ENCODE measurements around the gene SMAD5.

SMAD5 gene

DNA sequence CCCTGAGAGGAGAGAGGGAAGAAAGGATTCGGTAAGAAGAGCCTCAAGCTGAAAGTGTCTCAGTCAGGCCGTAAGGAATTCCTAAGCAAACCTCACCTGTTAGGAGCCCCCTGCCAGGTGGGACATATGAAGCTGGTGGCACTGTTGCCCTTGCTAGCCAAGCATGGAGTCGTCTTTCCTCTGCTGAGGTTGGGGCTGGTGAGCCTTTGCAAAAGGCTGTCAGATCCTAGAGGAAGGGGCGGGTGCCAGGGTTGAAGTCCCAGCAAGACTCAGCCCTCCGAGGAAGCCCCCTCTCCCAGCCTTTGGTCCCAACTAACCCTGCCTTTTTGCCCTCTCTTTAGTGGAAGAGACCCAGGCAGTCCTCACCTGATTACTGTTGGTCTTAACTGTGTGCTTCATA lies 65.8 kb downstream of the SMAD5 start:
- DNase-seq, result no peak

- no peak for DNase-seq
Measured at GRCh38 chr5:136199408-136199807, 66.8 kb downstream of the SMAD5 start.

DNA sequence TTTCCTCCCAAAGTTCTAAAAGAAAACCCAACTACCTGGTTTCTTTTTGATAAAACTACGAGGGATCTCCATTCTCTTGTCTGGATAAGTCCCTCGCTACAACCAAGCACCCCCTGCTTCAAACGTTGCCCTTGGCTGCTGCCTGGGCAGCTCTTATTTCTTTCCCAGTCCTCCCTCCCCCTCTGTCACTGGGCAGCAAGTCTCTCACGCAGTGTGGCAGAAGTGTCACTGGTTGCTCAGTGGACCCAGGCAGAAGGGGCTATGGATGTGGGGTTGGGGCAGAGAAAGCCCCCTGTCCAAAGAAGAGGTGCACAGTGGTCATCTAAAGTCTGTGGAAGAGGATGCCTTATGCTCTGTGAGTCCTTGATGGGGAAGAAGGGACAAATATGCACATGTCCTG lies 67.5 kb downstream of the SMAD5 start:
- no peak for DNase-seq

DNA sequence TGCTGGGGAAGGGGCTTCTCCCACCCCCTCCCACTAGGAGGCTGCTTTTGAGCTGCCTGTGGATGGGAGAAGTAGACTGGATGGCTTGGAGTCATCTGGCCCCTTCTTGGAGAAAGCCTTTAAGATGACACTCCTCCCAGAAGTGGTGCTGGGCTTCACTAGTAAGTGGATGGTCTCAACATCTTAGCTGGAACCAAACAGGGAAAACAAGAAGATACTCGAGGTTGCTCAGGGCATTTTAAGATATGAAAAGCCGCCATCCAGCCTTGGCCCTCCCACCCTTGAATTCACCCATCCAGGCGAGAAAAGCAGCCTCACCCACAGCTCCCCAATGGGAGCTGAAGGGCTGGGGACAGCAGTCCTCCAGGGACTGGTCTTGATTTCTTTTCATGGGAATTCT lies 68.1 kb downstream of the SMAD5 start:
- no peak for DNase-seq

DNA sequence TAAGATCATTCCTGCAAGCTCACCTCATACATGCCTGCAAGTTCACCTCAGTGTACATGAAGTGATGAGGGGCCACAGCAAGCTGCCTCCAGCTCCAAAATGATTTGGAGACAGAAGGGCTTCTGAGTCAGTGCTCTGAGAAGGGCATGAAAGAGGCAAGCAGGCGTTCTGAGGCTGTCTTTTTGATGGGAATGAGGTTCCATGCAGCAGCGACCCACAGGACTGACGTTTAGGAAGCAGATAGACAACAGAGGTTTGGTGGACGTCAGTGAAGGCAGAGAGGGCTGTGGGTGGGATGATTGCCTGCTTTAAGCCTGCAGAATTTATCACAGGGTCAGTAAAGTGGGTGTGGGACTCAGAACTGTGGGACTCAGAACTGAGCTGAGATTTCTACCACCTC lies 69.2 kb downstream of the SMAD5 start:
- DNase-seq, result no peak

DNA sequence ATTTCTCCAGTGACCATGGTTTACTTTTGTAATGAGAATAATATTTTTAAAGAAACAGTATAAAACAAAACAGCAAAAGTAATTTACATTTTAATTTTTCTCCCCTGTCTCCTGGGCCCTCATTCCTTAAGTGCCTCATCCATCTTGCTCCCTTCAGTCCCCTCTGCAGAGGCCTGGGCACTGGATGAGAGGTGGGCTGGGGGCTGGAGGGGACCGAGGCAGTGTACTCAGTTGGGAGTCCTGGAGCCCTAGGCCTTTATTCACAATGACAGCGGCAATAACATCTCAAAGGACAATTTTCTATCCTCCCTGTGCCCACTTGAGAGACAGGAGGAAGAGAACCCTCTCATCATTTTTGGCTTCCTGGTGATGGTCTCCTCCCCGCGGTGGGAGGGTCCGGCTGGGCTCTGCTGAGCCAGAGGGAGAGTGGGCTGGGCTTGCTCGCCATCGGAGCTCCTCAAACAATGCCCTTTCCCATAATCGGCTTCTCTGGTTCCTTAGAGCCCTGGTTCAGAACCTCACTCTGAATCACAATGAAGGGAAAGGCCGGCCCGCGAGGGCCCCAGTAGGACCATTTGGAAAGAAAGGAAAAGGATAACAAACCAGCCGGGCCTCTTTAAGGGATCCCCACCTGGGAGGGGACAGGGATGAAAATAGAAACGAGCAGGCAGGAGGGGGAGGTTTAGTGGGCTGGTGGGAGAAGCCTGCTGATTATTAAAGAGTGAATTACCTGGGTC lies 70.0 kb downstream of the SMAD5 start:
- DNase-seq, result no peak

- no peak for DNase-seq
Measured at GRCh38 chr5:136203303-136203922, 70.8 kb downstream of the SMAD5 start.

GRCh38 chr5:136205061-136205702 lies 72.5 kb downstream of the SMAD5 start:
- no peak for DNase-seq

DNA sequence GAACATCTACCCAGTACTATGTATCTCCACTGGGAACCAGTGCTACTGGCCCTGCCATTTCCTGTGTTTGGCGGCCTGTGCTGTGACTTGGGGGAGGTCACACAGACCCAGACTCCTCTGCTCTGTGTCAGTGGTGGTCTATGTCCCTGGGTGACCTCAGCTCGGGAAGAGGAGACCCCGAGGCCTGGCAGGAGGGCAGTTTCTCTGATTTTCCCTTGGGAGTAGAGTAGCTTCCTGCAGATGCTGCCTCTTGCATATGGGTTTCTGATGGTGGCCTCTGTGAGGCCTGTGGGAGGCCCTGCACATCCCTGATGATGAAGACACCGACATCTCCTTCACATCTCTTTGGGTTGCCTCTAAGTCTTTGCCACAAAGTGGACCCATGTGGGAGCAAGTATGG lies 73.3 kb downstream of the SMAD5 start:
- no peak for DNase-seq

- DNase-seq, result no peak
Measured at GRCh38 chr5:136206361-136206760, 73.7 kb downstream of the SMAD5 start.

DNA sequence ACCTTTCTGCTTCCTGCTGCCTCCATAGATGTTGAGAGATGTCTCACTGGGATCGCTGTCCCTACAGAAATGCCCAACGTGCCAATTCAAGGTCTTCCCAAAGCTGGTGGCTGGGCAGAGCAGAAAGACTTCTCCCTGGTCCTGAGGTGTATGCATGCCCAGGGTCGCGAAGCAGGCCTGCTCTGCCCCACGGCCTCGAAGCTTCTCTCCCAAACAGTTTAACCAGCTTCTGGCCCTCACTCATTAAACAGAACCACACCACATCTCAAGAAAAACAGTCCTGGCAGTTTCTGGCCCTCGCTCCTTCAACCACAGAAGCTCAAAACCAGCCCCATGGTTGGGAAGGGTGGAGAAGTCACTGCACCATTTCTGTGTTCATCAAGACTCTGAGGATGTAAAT lies 75.0 kb downstream of the SMAD5 start:
- DNase-seq, result no peak

DNA sequence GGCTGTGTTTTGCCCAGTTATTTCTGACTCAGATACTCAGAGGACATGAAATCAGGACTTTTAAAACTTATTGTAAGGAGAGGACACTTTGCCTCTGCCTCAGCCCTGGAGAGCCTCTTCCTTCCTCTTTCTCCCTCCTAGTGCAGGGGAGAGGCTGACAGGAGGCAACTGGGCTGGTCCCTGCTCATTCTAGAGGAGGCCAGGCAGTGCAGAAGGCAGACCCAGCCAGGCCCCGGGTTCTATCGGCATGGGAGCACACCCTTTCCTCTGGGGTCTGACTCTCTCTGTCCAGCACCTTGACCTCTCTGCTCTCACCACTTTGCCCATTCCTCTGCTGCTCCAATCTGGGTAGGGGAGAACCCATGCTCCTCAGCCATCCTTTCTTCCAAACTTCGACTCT lies 76.3 kb downstream of the SMAD5 start:
- DNase-seq, result no peak

DNA sequence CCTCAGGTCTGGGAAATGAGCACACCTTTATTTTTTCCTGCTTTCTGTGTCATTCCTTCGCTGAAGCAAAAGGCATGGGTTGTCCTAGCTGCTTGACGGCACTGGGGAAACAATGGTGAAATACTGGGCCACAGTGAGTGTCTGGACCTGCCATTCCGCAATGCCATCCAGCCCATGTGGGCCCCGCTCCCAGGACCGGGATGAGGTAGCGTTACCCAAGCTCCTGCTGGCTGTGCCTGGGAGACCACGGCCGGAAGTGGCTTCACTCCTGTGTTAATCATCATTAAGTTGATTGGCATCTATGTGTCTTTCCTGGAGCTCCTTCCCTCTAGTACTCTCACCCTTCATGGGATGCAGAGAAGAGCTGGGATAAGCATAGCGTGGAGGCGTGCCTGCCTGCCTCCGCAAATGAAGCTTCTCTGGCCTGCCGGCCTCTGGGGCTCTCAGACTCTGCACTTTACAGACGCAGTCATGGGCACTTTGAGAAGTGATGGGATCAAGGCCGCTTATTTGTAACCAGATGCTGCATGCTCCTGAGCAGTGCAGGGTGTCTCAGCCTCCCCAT lies 76.8 kb downstream of the SMAD5 start:
- DNase-seq, result no peak

DNA sequence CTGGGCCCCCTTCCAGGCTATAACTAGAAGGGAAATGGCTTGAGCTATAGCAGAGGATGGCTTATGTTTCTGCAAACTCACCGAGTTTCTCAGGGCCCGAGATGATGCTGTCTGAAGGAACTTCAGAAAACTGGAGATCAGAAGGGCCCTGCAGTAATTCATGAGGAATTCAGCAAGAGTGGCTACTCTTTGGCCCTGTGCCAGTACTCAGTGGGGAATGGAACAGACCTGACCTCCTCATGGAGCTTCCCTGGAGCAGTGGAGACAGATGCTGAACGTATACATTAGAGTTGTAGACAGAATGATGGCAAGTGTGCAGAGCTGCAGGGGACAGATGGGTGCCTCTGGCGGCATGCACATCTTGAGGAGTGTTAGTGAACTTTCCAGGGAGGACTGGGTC lies 77.6 kb downstream of the SMAD5 start:
- DNase-seq, result no peak

GRCh38 chr5:136211282-136212040 lies 78.8 kb downstream of the SMAD5 start:
- DNase-seq, result no peak

DNA sequence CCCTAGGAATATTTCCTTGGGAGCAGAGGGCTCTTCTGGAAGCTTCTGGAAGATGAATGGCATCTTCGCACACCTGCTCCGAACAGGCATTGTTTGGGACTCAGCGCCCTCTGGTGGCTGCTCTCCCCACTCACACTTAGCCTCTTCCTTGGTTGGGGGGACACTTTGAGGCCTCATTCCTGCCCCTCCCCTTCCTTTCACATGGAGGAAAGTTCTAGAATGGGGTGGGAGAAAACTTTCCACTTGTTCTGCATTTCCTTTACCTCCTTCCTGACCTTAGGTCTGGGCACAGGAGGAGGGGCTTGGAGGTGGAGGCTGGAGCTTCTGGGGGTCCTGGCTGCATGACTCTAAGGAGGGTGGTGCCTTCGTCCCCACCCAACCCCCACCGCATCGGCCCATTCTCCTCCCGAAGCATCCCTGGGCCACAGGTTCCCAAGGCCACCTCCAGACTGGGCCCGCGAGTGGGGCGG lies 79.6 kb downstream of the SMAD5 start:
- DNase-seq, result no peak

- no peak for DNase-seq
Measured at GRCh38 chr5:136213919-136214493, 81.4 kb downstream of the SMAD5 start.

DNA sequence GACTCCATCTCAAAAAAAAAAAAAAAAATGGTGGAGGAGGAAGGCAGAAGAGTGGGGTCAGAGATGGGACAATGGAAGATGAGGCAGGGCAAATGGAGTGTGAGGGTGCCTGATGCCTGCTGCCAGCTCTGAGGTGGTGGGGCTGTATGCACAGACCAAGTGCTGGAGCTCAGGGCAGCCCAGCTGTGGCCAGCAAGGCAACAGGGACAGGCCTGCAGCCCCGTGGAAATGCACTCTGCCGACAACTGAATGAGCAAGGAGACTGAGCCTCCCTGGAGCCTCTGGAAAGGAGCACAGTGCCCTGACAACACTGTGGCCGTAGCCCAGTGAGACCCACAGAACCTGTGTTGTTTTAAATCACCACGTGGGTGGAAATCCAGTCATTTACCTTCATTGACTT lies 83.2 kb downstream of the SMAD5 start:
- DNase-seq, result no peak

DNA sequence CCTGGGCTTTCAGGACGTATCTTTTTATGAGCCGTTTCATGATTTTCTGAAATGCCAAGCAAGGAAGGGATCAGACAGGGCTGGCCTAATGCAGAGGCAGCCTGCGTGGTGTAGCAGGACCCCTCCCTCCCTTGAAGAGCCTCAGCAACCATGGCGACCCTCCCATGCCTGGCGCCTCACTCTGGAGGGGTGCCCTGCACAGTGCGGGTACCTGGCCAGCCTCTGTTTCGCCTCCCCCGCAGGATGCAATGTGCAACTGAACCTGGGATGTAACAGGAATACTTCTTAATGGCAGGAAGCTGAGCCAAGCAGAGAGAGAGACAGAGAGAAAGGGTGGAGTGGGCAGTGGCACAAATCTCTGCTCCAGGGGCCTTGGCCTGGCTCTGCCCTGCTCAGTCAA lies 83.6 kb downstream of the SMAD5 start:
- DNase-seq, result no peak

- DNase-seq, result no peak
Measured at GRCh38 chr5:136221340-136221739, 88.7 kb downstream of the SMAD5 start.

DNA sequence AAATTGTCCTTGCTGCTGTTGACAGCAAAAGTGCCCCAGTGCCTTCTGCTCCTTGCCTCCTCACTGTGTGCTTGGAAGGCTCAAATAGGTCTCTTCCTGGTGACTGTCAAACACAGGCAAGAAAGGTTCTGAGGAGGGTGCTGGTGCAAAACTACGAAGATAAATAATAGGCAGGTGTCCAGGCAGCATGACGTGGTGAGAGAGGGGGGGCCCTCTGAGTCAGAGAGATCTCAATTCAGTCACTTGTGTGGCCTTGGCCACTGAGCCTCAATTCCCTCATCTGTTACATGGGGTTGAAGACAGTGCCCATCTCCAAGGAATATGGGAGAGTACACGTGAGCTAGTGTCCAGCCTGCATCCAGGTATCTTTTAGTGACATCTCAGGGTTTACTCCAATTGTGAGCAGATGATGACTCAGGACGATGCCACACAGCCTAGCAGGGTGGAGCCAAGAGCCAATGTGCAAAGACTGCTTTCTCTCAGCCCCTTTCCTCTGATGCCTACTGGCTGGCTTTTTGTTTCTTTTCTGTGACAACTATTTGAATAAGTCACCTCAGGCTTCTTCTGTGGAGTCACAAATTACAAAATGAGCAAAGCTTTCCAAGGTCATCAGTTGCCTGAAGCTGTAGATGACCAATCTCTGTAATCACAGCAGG lies 90.1 kb downstream of the SMAD5 start:
- no peak for DNase-seq

DNA sequence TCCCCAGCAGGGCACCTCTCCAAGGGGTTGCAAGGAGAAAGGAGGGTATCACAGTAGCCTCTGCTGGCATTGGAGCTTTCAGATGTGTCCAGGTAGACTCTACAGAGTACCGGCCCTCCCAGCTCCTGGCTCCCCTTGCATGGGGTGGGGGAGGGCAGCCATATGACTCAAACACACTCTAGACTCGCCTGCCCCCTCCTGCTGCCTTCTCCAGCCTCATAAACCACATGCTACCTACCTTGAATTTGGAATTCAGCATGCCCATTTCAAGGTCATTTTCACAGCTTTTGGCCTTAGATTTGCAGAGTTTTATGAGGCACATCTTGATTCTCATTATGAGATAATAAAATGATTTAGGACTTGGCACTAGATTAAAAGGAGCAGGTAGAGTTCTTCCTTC lies 93.2 kb downstream of the SMAD5 start:
- no peak for DNase-seq
